Gastrocnemius medialis (tissue), 4 donors: Measurements from ENCODE around the gene TSKS.

Experiments
- CTCF ChIP-seq, 5 experiments: fragments of 450-650 bp in 3 of 5; fragments of 200-600 bp in 2 of 5; sonication (generic) in 2 of 5; IDR thresholded peaks in 4 of 5; conservative IDR thresholded peaks in 1 of 5; 1 replicate in 4 of 5; 2 replicates in 1 of 5; pipeline ENCODE4 v1.5.1; 2016 to 2019; ENCODE audit warnings: antibody characterized with exemption in 5 of 5, mild to moderate bottlenecking in 3 of 5, moderate library complexity in 3 of 5
- POLR2A ChIP-seq, 2 donors: fragments of 450-650 bp; IDR thresholded peaks; one replicate each; pipeline ENCODE4 v1.6.1; 2017; ENCODE audit warnings: antibody characterized with exemption in 2 of 2, mild to moderate bottlenecking in 2 of 2, moderate library complexity in 2 of 2

- no peak for TF ChIP-seq CTCF (IDR thresholded peaks at IDR 0.05 in 4 of 5, conservative IDR thresholded peaks at IDR 0.05 in 1 of 5)
- no peak for TF ChIP-seq POLR2A (IDR thresholded peaks at IDR 0.05)
Observed at GRCh38 chr19:49705919-49706318, 57.2 kb downstream of the TSKS start.
